ENCODE results near the gene DHCR24.

The DHCR24 gene

GRCh38 chr1:54865238-54866073 is 21.5 kb downstream of the DHCR24 start:
- DNase-seq (ENCODE audit: low read depth): no peak

GRCh38 chr1:54864460-54865208 is 22.4 kb downstream of the DHCR24 start:
- DNase-seq (ENCODE audit: low read depth): no peak

- no peak for DNase-seq (ENCODE audit: low read depth)
Observed at GRCh38 chr1:54863267-54863665, 23.7 kb downstream of the DHCR24 start.

- DNase-seq (ENCODE audit: low read depth): peak; percentile 71
Observed at GRCh38 chr1:54861070-54861761, 25.8 kb downstream of the DHCR24 start.

- peak; percentile 55 for DNase-seq (ENCODE audit: low read depth)
Observed at GRCh38 chr1:54859700-54860391, 27.1 kb downstream of the DHCR24 start.

GRCh38 chr1:54857746-54858561 is 29.0 kb downstream of the DHCR24 start:
- DNase-seq (ENCODE audit: low read depth): peak; percentile 72

GRCh38 chr1:54857141-54857540 is 29.9 kb downstream of the DHCR24 start:
- DNase-seq (ENCODE audit: low read depth): peak; percentile 45

- peak; percentile 40 for DNase-seq (ENCODE audit: low read depth)
Observed at GRCh38 chr1:54854381-54855020, 32.5 kb downstream of the DHCR24 start.

- DNase-seq (ENCODE audit: low read depth): no peak
Observed at GRCh38 chr1:54853793-54854370, 33.1 kb downstream of the DHCR24 start.

GRCh38 chr1:54853096-54853792 is 33.8 kb downstream of the DHCR24 start:
- DNase-seq (ENCODE audit: low read depth): no peak

GRCh38 chr1:54851936-54852524 is 35.0 kb downstream of the DHCR24 start:
- DNase-seq (ENCODE audit: low read depth): no peak

- DNase-seq (ENCODE audit: low read depth): no peak
Observed at GRCh38 chr1:54851406-54851805, 35.6 kb downstream of the DHCR24 start.

GRCh38 chr1:54850737-54851136 is 36.3 kb downstream of the DHCR24 start:
- peak; percentile 99 for DNase-seq (ENCODE audit: low read depth)

- no peak for DNase-seq (ENCODE audit: low read depth)
Observed at GRCh38 chr1:54850069-54850730, 36.8 kb downstream of the DHCR24 start.

GRCh38 chr1:54849219-54850068 is 37.6 kb downstream of the DHCR24 start:
- DNase-seq (ENCODE audit: low read depth): no peak

GRCh38 chr1:54848134-54848948 is 38.7 kb downstream of the DHCR24 start:
- no peak for DNase-seq (ENCODE audit: low read depth)

Measured in amniotic epithelial cell (primary cell).